HUES64 (cell line): Measurements from ENCODE around the gene FOSL1.

ENCODE experiments used
- H3K27ac ChIP-seq: 2 replicates; pipeline ENCODE4 v1.7.0; 2013; ENCODE audit warnings: low read depth, low read length, inconsistent platforms
- H3K27me3 ChIP-seq: 2 replicates; pipeline ENCODE4 v1.6.1; 2013; ENCODE audit warnings: mild to moderate bottlenecking, low read length; ENCODE audit not compliant: insufficient read depth
- H3K36me3 ChIP-seq: 2 replicates; pipeline ENCODE4 v1.6.1; 2013; ENCODE audit warnings: mild to moderate bottlenecking, low read length; ENCODE audit not compliant: insufficient read depth
- H3K4me1 ChIP-seq: 2 replicates; pipeline ENCODE4 v1.6.1; 2013; ENCODE audit warnings: mild to moderate bottlenecking, low read length, moderate library complexity; ENCODE audit not compliant: insufficient read depth
- H3K4me3 ChIP-seq: 2 replicates; pipeline ENCODE4 v1.5.1; 2013; ENCODE audit warnings: mild to moderate bottlenecking, low read length, moderate library complexity
- H3K9ac ChIP-seq: 2 replicates; pipeline ENCODE4 v1.6.1; 2013; ENCODE audit warnings: mild to moderate bottlenecking, low read depth, low read length
- H3K9me3 ChIP-seq: 2 replicates; pipeline ENCODE4 v1.6.1; 2013; ENCODE audit warnings: low read depth, low read length; ENCODE audit not compliant: insufficient read depth
- WGBS: fragments of 150-250, 120-280 bp; methylation state at CpG from one replicate; pipeline ENCODE4 v1.1.7; 2013; ENCODE audit warnings: missing lambda C conversion rate; 5-methylcytosine and 5-hydroxymethylcytosine counted together

The FOSL1 gene

DNA sequence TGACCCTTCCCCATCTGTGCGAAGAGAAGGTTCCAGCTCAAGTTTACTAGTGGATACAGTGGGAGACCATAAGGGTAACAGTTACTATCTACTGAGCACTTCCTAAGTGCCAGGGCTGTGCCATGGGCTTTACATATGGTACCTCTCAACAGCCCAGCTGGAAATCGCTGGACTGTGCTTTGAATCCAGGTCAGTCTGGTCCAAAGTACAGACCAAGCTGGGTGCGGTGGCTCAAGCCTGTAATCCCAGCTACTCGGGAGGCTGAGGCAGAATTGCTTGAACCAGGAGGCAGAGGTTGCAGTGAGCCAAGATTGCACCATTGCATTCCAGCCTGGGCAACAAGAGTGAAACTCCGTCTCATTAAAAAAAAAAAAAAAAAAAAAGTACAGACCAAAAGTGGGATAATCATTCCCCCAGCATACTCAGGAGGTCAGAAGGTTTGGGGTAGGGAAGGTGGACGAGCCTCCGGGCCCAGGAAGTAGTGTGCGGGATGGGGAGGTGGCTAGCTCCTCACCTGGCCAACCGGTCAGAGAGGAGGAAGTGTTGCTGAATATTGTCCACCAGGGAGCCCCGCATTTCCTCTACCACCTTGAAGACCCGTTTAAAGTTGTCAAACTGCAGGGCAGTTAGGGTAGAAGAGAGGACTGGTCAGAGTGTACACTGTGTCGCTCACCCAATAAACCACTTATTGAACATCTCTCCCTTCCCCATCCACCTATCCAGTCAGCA lies 14.2 kb downstream of the FOSL1 start:
- peaks cover 45% of the 10 kb centered on the region for H3K36me3 ChIP-seq
- H3K27me3 ChIP-seq, result peaks cover 14% of the 10 kb centered on the region
- H3K9ac ChIP-seq, result no peak overlapping the region
- H3K27ac ChIP-seq, result no peak overlapping the region
- no peak overlapping the region for H3K4me3 ChIP-seq
- H3K9me3 ChIP-seq, result no peaks in the 10 kb centered on the region
- WGBS, result 96% methylated on average over 10 of the region's 12 CpGs
- peaks cover 10% of the 10 kb centered on the region for H3K4me1 ChIP-seq

DNA sequence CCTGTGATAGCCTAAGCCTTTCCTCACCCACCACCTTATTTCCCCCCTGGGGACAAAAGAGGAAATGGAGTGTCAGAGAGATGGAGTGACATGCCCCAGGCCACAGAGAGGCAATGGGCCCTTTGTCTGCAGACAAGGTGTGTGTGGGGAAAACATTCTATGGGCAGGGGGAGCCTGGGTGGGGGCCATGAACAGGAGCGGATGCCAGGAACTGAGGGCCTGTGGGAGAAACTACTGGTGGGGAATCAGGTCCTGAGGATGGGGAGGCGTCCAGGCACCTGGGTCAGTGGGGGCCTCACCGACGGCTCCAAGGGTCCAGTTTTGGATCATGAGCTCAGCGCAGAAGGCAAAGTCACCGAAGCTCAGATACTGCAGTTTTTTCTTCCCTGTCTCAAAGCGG lies 15.0 kb downstream of the FOSL1 start:
- Histone ChIP-seq H3K36me3 (peaks cover 45% of the 10 kb centered on the region), H3K4me3 (no peak overlapping the region), H3K27ac (no peak overlapping the region), H3K9ac (no peak overlapping the region), H3K27me3 (peaks cover 13% of the 10 kb centered on the region), H3K4me1 (peaks cover 10% of the 10 kb centered on the region), H3K9me3 (no peaks in the 10 kb centered on the region)
- WGBS, result 95% methylated on average over 7 of the region's 7 CpGs

DNA sequence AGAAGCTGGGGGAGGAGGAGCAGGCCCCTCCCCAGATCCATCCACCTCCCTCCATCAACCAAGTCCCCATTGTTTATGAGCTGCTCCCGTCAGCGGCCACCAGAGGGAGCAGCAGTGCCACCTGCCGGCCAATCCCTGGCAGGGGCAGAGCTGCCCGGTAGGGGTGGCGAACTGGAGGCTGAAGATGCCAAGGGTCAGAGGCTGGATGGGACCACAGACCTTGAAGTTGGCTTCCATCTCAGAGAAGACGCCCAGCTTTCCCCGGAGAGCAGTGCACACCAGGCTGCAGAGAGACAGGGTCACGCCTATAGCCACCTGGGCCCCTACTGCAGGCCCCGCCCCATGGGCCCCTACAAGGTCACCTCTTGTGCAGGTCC lies 15.5 kb downstream of the FOSL1 start:
- Histone ChIP-seq H3K27ac (no peak overlapping the region), H3K4me1 (peaks cover 5% of the 10 kb centered on the region), H3K36me3 (peaks cover 45% of the 10 kb centered on the region), H3K27me3 (peaks cover 8% of the 10 kb centered on the region), H3K9me3 (no peaks in the 10 kb centered on the region), H3K9ac (no peak overlapping the region), H3K4me3 (no peak overlapping the region)
- 34% methylated on average over 9 of the region's 9 CpGs for WGBS

DNA sequence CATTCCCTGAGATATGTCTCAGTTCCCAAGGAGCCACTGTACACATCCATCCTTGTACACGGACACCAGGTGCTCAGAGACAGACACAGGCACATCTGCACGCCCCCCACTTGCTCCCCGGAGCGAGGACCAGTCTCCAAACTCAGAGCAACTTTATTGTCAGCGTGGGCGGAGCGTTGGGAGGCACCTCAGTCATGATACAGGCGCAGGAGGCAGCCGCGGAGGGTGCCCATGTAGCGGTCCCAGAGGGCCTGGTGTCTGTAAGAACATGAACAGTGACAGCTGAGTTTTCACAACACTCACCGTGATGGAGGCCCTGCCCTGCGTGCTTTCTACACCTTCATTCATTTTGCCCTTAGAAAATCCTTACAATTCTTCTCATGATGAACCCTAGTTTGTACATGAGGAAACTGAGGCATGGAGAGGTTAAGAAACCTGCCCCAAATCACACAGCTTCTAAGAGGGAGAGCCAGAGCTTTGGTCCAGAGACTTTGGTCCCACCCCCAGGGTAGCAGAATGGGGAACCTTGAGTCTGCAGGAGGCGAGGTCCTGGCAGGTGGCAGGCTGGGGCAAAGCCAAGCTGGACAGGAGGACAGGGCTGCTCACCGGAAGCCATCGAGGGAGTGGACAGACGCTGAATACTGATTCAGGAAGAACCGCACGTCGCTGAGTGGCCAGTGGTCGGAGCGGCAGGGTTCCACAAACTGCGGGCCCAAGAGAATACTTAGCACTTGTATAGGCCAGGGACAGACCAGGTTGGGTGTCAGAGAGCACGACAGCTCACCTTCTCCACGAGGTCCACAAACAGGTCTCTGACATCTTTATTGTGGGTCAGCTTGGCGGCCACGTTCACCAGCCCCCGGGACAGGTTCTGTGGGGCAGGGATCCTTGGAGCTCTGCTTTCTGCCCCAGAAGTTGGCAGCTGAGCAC lies 16.1 kb downstream of the FOSL1 start:
- Histone ChIP-seq H3K9ac (no peak overlapping the region), H3K36me3 (peaks cover 45% of the 10 kb centered on the region), H3K27ac (no peak overlapping the region), H3K9me3 (no peaks in the 10 kb centered on the region), H3K27me3 (peaks cover 1% of the 10 kb centered on the region; the same call in 1 of the 2 replicates), H3K4me3 (no peak overlapping the region), H3K4me1 (peaks cover 3% of the 10 kb centered on the region)
- whole genome bisulfite sequencing, result 94% methylated on average over 28 of the region's 28 CpGs

DNA sequence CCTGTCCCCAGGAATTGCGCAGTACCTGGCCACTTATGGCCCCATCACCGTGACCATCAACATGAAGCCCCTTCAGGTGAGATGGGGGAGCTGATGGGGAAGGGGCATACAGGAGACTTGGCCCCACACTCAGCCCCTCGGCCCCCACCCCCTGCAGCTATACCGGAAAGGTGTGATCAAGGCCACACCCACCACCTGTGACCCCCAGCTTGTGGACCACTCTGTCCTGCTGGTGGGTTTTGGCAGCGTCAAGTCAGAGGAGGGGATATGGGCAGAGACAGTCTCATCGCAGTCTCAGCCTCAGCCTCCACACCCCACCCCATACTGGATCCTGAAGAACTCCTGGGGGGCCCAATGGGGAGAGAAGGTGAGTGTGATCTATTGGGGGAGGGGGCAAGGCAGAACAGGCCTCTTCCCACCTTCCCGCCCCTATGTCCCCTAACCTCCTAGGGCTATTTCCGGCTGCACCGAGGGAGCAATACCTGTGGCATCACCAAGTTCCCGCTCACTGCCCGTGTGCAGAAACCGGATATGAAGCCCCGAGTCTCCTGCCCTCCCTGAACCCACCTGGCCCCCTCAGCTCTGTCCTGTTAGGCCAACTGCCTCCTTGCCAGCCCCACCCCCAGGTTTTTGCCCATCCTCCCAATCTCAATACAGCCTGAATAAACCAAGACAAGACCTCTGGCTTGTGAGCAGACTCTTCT lies 17.0 kb downstream of the FOSL1 start:
- 92% methylated on average over 11 of the region's 13 CpGs for WGBS
- H3K9me3 ChIP-seq, result no peaks in the 10 kb centered on the region
- H3K9ac ChIP-seq, result no peak overlapping the region
- H3K36me3 ChIP-seq, result peaks cover 45% of the 10 kb centered on the region
- no peak overlapping the region for H3K27ac ChIP-seq
- H3K27me3 ChIP-seq, result no peaks in the 10 kb centered on the region
- H3K4me1 ChIP-seq, result peaks cover 3% of the 10 kb centered on the region; the same call in 1 of the 2 replicates
- H3K4me3 ChIP-seq, result no peak overlapping the region

DNA sequence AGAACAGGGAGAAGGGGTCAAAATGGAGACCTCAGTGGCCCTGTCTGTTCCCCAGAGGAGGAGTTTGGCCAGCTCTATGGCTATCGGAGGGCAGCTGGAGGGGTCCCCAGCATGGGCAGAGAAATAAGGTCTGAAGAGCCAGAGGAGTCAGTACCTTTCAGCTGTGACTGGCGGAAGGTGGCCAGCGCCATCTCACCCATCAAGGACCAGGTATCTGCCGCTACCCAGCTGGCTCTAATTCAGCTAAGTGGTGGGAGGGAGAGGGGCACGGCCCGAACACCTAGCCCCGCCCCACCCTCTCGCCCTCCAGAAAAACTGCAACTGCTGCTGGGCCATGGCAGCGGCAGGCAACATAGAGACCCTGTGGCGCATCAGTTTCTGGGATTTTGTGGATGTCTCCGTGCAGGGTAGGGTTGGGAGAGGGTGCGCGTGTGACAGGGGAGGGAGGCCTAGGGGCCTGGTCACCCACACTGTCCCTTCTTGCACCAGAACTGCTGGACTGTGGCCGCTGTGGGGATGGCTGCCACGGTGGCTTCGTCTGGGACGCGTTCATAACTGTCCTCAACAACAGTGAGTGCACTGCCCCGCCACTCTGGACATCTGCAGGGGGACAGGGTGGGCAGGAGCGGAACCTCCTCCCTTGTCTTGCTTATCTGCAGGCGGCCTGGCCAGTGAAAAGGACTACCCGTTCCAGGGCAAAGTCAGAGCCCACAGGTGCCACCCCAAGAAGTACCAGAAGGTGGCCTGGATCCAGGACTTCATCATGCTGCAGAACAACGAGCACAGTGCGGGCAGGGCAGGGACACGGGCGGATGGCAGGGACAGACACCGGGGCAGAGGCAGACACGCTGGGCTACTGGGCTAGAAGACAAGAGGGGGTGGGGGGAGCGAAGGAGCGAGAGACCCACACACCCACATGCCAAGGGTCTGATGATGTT lies 17.8 kb downstream of the FOSL1 start:
- H3K4me1 ChIP-seq, result peaks cover 1% of the 10 kb centered on the region; the same call in 1 of the 2 replicates
- H3K9ac ChIP-seq, result no peak overlapping the region
- no peak overlapping the region for H3K27ac ChIP-seq
- no peaks in the 10 kb centered on the region for H3K27me3 ChIP-seq
- peaks cover 45% of the 10 kb centered on the region for H3K36me3 ChIP-seq
- no peak overlapping the region for H3K4me3 ChIP-seq
- no peaks in the 10 kb centered on the region for H3K9me3 ChIP-seq
- 96% methylated on average over 30 of the region's 30 CpGs for WGBS

DNA sequence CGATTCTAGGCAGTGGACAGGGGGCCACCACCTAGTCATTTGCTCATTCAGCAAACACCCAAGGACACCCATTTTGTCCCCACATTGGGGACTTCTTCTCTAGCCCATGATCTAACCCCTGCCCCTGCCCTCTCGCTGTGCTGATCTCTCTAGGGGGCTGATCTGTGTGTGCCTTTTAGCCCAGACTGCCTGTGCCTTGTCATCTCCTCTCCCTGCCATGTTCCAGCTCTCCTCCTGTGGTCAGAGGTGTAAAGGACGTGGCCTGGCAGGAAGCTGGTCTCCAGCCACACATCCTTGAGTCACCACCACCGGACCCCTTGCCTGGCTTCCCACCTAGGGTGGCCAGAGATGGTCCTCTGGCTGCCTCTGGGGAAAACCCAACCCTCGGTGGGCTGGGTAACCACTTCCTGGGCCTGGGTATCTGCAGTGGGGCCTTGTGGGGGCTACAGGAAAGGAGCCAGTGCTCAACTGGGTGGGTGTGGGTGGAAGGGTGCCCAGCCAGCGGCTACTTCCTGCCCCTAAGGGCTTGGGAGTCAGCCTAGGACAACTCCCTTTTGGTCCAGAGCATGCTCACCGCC lies 19.3 kb downstream of the FOSL1 start:
- no peak overlapping the region for H3K27ac ChIP-seq
- H3K9me3 ChIP-seq, result no peaks in the 10 kb centered on the region
- H3K27me3 ChIP-seq, result no peaks in the 10 kb centered on the region
- H3K4me1 ChIP-seq, result no peaks in the 10 kb centered on the region
- no peak overlapping the region for H3K4me3 ChIP-seq
- H3K9ac ChIP-seq, result no peak overlapping the region
- 89% methylated on average over 7 of the region's 7 CpGs for WGBS
- H3K36me3 ChIP-seq, result peaks cover 35% of the 10 kb centered on the region

DNA sequence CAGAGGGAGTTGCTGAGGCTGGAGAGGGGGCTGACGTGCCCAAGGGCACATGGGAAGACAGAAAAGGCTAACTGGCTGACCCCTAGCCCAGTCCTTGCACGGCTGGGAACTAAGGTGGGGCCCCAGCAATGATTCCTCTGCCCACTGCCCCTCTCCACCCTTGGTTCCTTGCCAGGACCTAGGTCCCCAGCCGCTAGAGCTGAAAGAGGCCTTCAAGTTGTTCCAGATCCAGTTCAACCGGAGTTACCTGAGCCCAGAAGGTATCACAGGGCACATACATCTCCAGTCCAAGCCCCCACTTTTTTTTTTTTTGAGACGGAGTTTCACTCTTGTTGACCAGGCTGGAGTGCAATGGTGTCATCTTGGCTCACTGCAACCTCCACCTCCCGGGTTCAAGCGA lies 20.2 kb downstream of the FOSL1 start:
- no peaks in the 10 kb centered on the region for H3K9me3 ChIP-seq
- H3K27ac ChIP-seq, result no peak overlapping the region
- no peaks in the 10 kb centered on the region for H3K4me1 ChIP-seq
- whole genome bisulfite sequencing, result 88% methylated on average over 7 of the region's 7 CpGs
- H3K36me3 ChIP-seq, result peaks cover 27% of the 10 kb centered on the region
- H3K27me3 ChIP-seq, result no peaks in the 10 kb centered on the region
- H3K4me3 ChIP-seq, result no peak overlapping the region
- H3K9ac ChIP-seq, result no peak overlapping the region

DNA sequence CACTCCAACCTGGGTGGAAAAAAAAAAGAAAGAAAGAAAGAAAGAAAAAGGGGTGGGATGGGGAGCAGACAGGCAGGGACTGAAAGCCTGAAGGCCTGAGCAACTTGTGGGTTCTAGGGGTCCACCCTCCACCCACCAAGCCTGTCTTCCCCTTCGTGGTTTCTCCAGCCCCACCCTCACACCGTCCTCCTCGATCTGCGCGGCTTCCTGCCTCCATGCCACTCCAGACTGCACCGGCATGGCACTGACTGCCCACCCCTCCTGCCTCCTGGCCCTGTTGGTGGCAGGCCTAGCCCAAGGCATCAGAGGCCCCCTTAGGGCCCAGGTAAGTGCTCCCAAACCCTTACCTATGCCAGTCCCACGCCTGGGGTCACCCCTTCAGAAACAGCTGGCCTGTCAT lies 20.6 kb downstream of the FOSL1 start, which contains the start of gene CTSW:
CTSW (plus strand) TSS at position 221 of the 400 bp plus-strand sequence; CDS start at position 239, 18 bp downstream.
- Histone ChIP-seq H3K4me3 (no peak within 1 kb of the TSS), H3K27me3 (no peaks in the 10 kb centered on the region), H3K36me3 (peaks cover 24% of the 10 kb centered on the region), H3K27ac (no peak within 1 kb of the TSS), H3K4me1 (no peaks in the 10 kb centered on the region), H3K9me3 (no peaks in the 10 kb centered on the region), H3K9ac (no peak within 1 kb of the TSS)
- 84% methylated on average over 7 of the region's 7 CpGs for WGBS
